GM10248 (cell line): ENCODE measurements around the gene LY6G6C.

Experiments used
- CTCF ChIA-PET: fragments of 300-600 bp; sonication (Branson Sonifier 250); formaldehyde crosslinking; extraction: SDS; loops from one replicate; lab custom pipeline; 2021; ENCODE audit warnings: antibody characterized with exemption; lab: Yijun Ruan, JAX
- POLR2A ChIA-PET: fragments of 350-650 bp; sonication (Branson Sonifier 250); formaldehyde crosslinking; extraction: SDS; loops from one replicate; lab custom pipeline; 2020; ENCODE audit warnings: antibody characterized with exemption; lab: Yijun Ruan, JAX
- DNase-seq: peaks from one replicate; pipeline ENCODE4 v3.0.0; 2012; ENCODE audit errors: extremely low spot score
- CTCF ChIP-seq: IDR thresholded peaks from 2 replicates; pipeline ENCODE4 v1.5.1; 2012; ENCODE audit warnings: mild to moderate bottlenecking, low read depth; ENCODE audit errors: extremely low read depth, missing control alignments, control extremely low read depth

Gene LY6G6C

GRCh38 chr6:31761343-31761742 lies 39.8 kb upstream of the LY6G6C start:
- TF ChIP-seq CTCF, result no peak
- ChIA-PET CTCF (interaction anchor here (4.3 kb wide), 1 partner anchor 9 kb away, joined by 30 read pairs; no protein-coding TSS in a partner anchor), POLR2A (no interaction called here)
- no peak for DNase-seq

- no peak for DNase-seq
- CTCF ChIA-PET, result interaction anchor here (4.3 kb wide), 1 partner anchor 9 kb away, joined by 30 read pairs; no protein-coding TSS in a partner anchor
- POLR2A ChIA-PET, result no interaction called here
- TF ChIP-seq CTCF, result no peak
These were observed 39.2 kb upstream of the LY6G6C start for GRCh38 chr6:31760790-31761189.

GRCh38 chr6:31758281-31758680 lies 36.7 kb upstream of the LY6G6C start:
- DNase-seq, result no peak
- POLR2A ChIA-PET, result no interaction called here
- CTCF ChIA-PET, result interaction anchor here (1.2 to 4.3 kb wide), 5 partner anchors 12 to 207 kb away, joined by 3 to 30 read pairs (median 7); partner anchors contain the start of gene VWA7
- TF ChIP-seq CTCF, result no peak

GRCh38 chr6:31752739-31753319 lies 31.3 kb upstream of the LY6G6C start:
- no peak for TF ChIP-seq CTCF
- ChIA-PET CTCF (interaction anchor here (0.8 to 2.1 kb wide), 11 partner anchors 11 to 154 kb away, joined by 3 to 9 read pairs (median 4); partner anchors contain the start of genes CLIC1, LSM2 and VARS1), POLR2A (no interaction called here)
- DNase-seq, result no peak

GRCh38 chr6:31750411-31751022 lies 29.0 kb upstream of the LY6G6C start:
- no peak for DNase-seq
- CTCF ChIA-PET, result interaction anchor here (1.4 to 3.0 kb wide), 4 partner anchors 10 to 72 kb away, joined by 3 to 14 read pairs (median 4); no protein-coding TSS in a partner anchor
- TF ChIP-seq CTCF, result no peak
- POLR2A ChIA-PET, result no interaction called here

GRCh38 chr6:31749301-31750036 lies 27.9 kb upstream of the LY6G6C start:
- TF ChIP-seq CTCF, result no peak
- POLR2A ChIA-PET, result no interaction called here
- DNase-seq, result no peak
- CTCF ChIA-PET, result interaction anchor here (1.4 to 3.0 kb wide), 3 partner anchors 21 to 71 kb away, joined by 3 to 14 read pairs (median 4); no protein-coding TSS in a partner anchor
